ENCODE results near the gene DEPDC5.

- TF ChIP-seq CTCF (IDR thresholded peaks at IDR 0.05) (no peak), POLR2A (IDR thresholded peaks at IDR 0.05) (no peak)
These were observed 152.8 kb downstream of the DEPDC5 start for GRCh38 chr22:31906569-31906968.
